ENCODE results near the gene DPF3. TPM values are rescaled to one million over a fixed set of nuclear protein-coding genes. Genes with fewer than 3 reads are reported as not detected.

DPF3 gene
- polyA plus RNA-seq, 1 experiment = 15.8 TPM

DNA sequence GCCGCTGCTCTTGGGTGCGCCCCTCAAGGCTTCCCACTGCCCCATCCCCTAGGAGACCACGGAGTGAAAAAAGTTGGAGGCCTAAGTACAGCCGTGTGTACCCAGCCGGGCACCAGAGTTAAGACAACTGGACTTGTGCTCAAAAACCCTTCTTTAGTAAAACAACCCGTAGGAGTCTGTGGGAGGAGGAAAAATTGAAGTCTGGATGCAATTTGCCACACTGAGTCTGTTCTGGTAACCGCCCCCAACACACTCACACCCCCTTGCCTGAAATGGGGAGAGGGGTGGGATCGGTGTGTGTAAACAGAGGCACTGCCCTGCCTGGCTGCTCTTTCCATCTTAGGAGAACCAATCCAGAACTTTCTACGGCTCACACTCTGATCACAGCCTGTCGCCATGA is 41.7 kb downstream of the DPF3 start:
- ChIA-PET POLR2A (no interaction called here), CTCF (no interaction called here)
- no peaks in the 10 kb centered on the region for H3K27me3 ChIP-seq (ENCODE audit: control insufficient read depth, insufficient read depth, low read length)
- no peaks in the 10 kb centered on the region; the same call in 1 of the 2 replicates for H3K9me3 ChIP-seq (ENCODE audit: control insufficient read depth, insufficient read depth, low read length)
- H3K27ac ChIP-seq (ENCODE audit: low read depth, low read length) = no peak overlapping the region
- no peak overlapping the region for H3K4me3 ChIP-seq (ENCODE audit: low read depth, low read length)
- TF ChIP-seq, protein P1, sequence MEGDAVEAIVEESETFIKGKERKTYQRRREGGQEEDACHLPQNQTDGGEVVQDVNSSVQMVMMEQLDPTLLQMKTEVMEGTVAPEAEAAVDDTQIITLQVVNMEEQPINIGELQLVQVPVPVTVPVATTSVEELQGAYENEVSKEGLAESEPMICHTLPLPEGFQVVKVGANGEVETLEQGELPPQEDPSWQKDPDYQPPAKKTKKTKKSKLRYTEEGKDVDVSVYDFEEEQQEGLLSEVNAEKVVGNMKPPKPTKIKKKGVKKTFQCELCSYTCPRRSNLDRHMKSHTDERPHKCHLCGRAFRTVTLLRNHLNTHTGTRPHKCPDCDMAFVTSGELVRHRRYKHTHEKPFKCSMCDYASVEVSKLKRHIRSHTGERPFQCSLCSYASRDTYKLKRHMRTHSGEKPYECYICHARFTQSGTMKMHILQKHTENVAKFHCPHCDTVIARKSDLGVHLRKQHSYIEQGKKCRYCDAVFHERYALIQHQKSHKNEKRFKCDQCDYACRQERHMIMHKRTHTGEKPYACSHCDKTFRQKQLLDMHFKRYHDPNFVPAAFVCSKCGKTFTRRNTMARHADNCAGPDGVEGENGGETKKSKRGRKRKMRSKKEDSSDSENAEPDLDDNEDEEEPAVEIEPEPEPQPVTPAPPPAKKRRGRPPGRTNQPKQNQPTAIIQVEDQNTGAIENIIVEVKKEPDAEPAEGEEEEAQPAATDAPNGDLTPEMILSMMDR (IDR thresholded peaks at IDR 0.05; ENCODE audit: low read depth, low read length) = no peak
- no peak for DNase-seq (ENCODE audit: low read depth, low spot score)

DNA sequence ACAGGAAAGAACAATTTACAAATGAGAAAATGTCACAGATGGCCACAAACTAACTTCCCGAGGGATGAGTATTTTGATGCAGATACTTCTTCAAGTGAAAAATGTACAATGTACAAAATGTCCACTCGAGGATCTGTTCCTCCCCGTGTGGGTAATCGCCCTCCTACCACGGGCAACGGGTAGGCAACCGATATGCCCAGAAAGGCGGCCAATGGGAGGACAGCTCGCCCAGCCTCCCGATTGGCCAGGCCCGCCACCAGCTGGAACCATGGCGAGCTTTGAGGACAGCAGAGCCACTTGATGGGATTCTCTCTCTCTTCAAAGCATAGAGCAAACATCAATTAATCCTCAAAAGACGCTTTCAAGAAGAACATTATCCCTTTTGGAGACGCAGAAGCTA is 42.3 kb downstream of the DPF3 start:
- DNase-seq (ENCODE audit: low read depth, low spot score) = no peak
- no peak overlapping the region for H3K4me3 ChIP-seq (ENCODE audit: low read depth, low read length)
- ChIA-PET CTCF (no interaction called here), POLR2A (no interaction called here)
- H3K27ac ChIP-seq (ENCODE audit: low read depth, low read length) = no peak overlapping the region
- H3K9me3 ChIP-seq (ENCODE audit: control insufficient read depth, insufficient read depth, low read length) = no peaks in the 10 kb centered on the region; the same call in 1 of the 2 replicates
- TF ChIP-seq, protein P1 (IDR thresholded peaks at IDR 0.05; ENCODE audit: low read depth, low read length) = no peak
- H3K27me3 ChIP-seq (ENCODE audit: control insufficient read depth, insufficient read depth, low read length) = no peaks in the 10 kb centered on the region

DNA sequence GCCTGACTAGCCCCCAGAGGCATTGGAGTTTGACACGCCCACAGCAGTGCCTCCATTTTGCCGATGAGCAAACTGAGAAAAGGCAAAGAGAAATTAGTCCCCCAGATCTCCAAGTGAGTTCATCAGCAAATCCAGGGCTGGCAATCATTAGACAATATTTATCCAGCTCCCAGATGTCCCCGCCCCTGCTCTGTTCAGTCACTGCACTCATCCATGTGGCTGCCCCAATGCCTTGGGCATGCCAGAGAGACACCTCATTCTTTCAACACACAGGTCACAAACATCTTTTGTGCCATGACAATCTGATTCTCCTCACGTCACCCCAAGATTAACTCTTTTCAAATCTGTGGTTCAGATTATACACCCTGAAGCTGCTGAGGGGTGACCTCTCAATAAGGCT is 43.5 kb downstream of the DPF3 start:
- DNase-seq (ENCODE audit: low read depth, low spot score) = no peak
- Histone ChIP-seq H3K9me3 (ENCODE audit: control insufficient read depth, insufficient read depth, low read length) (no peaks in the 10 kb centered on the region; the same call in 1 of the 2 replicates), H3K4me3 (ENCODE audit: low read depth, low read length) (no peak overlapping the region), H3K27me3 (ENCODE audit: control insufficient read depth, insufficient read depth, low read length) (no peaks in the 10 kb centered on the region), H3K27ac (ENCODE audit: low read depth, low read length) (no peak overlapping the region)
- TF ChIP-seq, protein P1 (IDR thresholded peaks at IDR 0.05; ENCODE audit: low read depth, low read length) = no peak
- CTCF ChIA-PET = no interaction called here
- POLR2A ChIA-PET = no interaction called here

DNA sequence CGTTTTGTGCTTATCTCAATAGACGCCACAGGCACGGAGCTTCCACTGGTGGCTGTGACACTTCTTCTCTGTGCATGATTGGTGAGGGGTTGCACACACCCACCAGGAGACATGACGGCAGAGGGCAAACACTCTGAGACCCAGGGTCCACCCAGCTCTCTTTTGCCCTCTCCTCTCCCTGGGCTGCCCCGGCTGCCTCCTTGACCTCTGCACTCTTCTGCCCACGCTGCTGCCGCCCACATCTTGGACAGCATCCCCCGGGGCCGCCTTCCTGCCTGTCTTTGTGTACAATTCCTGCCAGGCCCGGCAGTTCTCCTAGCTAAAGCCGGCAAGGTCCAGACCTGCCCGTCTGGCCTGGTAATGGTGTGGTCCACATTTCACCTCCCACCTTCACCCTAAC is 44.7 kb downstream of the DPF3 start:
- TF ChIP-seq, protein P1 (IDR thresholded peaks at IDR 0.05; ENCODE audit: low read depth, low read length) = no peak
- Histone ChIP-seq H3K27ac (ENCODE audit: low read depth, low read length) (no peak overlapping the region), H3K27me3 (ENCODE audit: control insufficient read depth, insufficient read depth, low read length) (no peaks in the 10 kb centered on the region), H3K4me3 (ENCODE audit: low read depth, low read length) (no peak overlapping the region), H3K9me3 (ENCODE audit: control insufficient read depth, insufficient read depth, low read length) (no peaks in the 10 kb centered on the region; the same call in 1 of the 2 replicates)
- no peak for DNase-seq (ENCODE audit: low read depth, low spot score)
- ChIA-PET CTCF (interaction anchor here (1.2 kb wide), 1 partner anchor 335 kb away, joined by 5 read pairs; no protein-coding TSS in a partner anchor), POLR2A (no interaction called here)

DNA sequence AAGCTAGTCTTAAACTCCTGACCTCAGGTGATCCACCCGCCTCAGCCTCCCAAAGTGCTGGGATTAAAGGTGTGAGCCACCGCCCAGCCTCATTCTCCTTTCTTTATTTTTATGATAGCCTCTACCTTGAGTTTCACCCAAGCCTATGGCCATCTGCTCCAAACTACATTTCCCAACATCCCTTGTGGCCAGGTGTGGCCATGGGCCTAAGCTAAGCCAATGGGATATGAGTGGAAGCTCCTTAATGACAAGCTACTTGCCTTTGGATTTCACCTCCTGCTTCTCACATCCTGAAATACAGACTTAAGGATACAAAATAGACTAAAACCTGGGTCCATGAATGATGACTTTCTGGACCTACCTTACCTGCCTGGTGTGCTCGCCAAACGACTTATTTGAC is 46.2 kb downstream of the DPF3 start:
- H3K4me3 ChIP-seq (ENCODE audit: low read depth, low read length) = no peak overlapping the region
- H3K27ac ChIP-seq (ENCODE audit: low read depth, low read length) = no peak overlapping the region
- no peak for DNase-seq (ENCODE audit: low read depth, low spot score)
- H3K9me3 ChIP-seq (ENCODE audit: control insufficient read depth, insufficient read depth, low read length) = no peaks in the 10 kb centered on the region; the same call in 1 of the 2 replicates
- POLR2A ChIA-PET = no interaction called here
- H3K27me3 ChIP-seq (ENCODE audit: control insufficient read depth, insufficient read depth, low read length) = no peaks in the 10 kb centered on the region
- TF ChIP-seq, protein P1 (IDR thresholded peaks at IDR 0.05; ENCODE audit: low read depth, low read length) = no peak
- CTCF ChIA-PET = no interaction called here

All from AG04450 (cell line).